Right ventricle myocardium inferior (tissue), 1 donor: ENCODE data around the gene GNAI1. TPM values are rescaled to one million over a fixed set of nuclear protein-coding genes. Genes with fewer than 3 reads are reported as not detected.

Source experiments
- ATAC-seq: fragments of 200-7000 bp; cut with Tn5 transposase; one replicate; pipeline ENCODE4 v1.9.1; 2020; ENCODE audit warnings: mild to moderate bottlenecking, moderate library complexity
- DNase-seq: peaks from one replicate; pipeline ENCODE4 v3.0.0; 2021; ENCODE audit errors: missing footprints
- intact Hi-C: fragments of 100-400 bp; cut with DNase I; formaldehyde crosslinking; loops from one replicate; pipeline ENCODE4 v1.11.0; 2022
- total RNA-seq: library from RNA; stranded (reverse); fragmentation: NEBNext Ultra II Directional; extraction: Animal tissue kit (Norgen Biotek cat#: 25700); gene quantifications from one replicate; pipeline ENCODE4 v1.2.1, GENCODE V29; 2021
- donor health status: DM: no; HTN: yes; CAD: no; lungs with severe emphysema.

Gene GNAI1
- total RNA-seq, 1 donor from 2014 or later: 12.4 TPM

DNA sequence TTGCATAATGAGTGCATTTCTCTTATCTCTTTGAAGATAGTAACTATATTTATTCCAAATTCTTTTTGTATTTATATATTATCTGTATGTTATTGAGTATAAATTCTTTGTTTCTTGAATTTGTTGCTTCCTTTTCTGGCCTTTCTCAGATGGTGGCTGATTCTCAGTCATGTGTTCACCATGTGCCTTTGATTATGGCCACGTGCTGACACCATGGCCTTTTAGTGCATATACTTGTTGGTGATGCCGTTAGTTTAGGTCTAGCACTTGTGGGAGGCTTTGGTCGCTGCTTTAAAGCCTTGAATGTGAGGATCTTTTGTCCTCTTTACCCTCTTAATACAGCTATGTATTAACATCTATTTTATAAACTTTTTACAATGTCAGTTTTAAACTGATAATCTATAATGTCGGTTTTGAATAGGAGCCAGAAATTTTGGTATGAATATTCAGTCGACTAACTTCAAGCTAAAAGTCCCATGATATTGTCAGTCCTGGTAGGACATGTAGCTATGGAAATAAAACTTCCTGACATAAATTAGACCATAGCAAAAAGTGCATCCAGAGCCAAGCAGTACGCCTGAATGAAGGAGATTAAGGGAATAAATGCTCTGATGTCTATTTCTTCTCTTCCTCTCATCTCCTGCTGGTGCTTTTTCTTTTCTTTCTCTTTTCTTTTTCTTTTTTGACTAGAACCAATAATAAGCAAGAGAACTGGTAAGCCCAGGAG, 130.3 kb downstream of the GNAI1 start:
- ATAC-seq (no peak), DNase-seq (no peak)
- intact Hi-C loops: no loop called here

DNA sequence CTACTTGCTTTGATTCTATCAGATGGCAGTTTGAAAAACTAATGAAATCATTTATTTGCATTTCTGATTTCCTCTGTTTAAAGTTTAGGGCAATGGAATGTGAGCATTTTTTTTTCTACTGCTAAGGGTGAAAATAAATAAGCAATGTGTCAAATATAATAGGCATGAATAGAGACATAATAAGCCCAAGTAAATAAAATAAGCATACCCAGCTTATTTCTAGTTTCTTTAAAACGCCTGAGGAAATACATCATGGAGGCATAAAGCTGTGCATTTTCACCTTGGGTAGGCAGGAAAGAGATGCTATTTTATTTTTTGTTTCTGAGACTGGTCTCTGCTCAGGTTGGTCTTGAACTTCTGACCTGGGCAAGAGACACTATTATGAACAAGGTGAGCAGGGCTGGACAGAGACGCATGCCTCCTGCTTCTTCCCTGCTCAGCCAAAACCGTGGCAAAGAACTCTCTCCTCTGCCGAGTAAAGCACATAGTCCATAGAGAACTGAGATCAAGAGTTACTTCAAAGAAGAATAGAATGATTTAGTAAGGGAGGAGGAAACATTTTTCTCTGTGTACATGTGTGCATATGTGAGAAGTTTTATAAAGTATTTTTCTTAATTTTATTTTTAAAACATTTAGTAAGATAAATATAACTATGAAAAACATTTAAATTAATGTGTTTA, 138.1 kb downstream of the GNAI1 start:
- intact Hi-C loops: loop anchor here (5.0 kb wide), 1 partner anchor 75 kb away; no protein-coding TSS in a partner anchor
- no peak for DNase-seq
- no peak for ATAC-seq

DNA sequence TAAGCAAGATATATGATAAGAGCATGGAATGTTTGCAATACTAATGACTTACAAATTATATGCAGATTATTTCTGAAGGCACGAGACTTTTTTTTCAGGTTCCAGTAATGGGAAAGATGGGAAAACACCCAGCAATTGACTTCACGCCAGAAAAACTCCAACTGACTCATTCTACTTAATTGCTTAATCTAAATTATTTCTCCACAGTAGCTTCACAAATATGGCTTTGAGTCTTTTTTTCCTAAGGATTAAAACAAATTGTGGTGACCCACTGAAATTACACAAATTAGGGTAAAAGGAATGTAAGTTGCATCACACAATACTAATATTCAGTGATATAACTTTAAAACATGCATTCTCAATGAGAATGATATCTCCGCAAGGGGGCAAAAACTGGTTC, 138.7 kb downstream of the GNAI1 start:
- intact Hi-C loops: loop anchor here (5.0 kb wide), 1 partner anchor 76 kb away; no protein-coding TSS in a partner anchor
- no peak for DNase-seq
- no peak for ATAC-seq

DNA sequence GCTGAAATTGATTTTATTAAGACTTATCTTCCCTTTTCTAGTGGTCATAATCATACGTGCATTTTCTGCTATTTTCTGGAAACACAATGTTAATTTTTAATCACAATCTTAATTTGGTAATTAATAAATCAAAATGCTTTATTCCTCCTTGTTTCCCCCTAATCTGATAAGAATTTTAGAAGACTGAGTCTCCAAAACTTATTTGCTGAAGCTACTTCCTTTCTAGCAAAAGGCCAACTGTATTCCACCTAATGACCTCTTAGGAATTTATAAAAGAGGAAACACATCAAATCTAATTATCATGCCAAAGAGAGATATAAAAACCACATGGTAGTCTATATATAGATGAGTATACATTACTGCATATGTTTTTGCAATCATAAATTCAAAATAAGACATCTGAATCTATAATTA, 140.6 kb downstream of the GNAI1 start:
- ATAC-seq: no peak
- intact Hi-C loops: loop anchor here (5.0 kb wide), 2 partner anchors 57 to 138 kb away; no protein-coding TSS in a partner anchor
- DNase-seq: no peak
